ENCODE data around the gene HSF4.

HSF4 gene

DNA sequence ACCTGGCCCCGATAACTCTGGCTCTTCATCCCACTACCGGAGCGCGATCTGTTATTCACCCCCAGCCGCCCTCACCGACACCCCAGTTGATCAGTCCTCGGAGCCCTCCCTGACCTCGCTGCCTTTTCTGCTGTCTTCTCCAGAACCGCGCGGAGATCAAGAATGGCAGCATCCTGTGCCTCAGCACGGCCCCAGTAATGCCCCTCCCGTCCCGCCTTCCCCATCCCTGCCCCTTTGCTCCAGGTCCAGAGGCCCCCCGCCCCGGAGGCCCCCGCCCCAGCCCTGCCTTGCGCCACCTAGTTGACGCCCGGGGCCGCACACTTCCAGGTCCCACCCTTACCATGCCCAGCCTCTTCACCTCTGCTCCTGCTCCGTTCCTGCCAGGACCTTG, 35.3 kb downstream of the HSF4 start:
- Mint-ChIP-seq H3K27me3 (ENCODE audit: low read depth, poor library complexity) (peaks cover 16% of the 10 kb centered on the region), H3K9me3 (no peaks in the 10 kb centered on the region), H3K36me3 (ENCODE audit: low read depth) (peaks cover 28% of the 10 kb centered on the region), H3K4me3 (no peak overlapping the region), H3K27ac (no peak overlapping the region), H3K4me1 (peaks cover 8% of the 10 kb centered on the region)
- DNase-seq = no peak
- TF ChIP-seq, protein P1, sequence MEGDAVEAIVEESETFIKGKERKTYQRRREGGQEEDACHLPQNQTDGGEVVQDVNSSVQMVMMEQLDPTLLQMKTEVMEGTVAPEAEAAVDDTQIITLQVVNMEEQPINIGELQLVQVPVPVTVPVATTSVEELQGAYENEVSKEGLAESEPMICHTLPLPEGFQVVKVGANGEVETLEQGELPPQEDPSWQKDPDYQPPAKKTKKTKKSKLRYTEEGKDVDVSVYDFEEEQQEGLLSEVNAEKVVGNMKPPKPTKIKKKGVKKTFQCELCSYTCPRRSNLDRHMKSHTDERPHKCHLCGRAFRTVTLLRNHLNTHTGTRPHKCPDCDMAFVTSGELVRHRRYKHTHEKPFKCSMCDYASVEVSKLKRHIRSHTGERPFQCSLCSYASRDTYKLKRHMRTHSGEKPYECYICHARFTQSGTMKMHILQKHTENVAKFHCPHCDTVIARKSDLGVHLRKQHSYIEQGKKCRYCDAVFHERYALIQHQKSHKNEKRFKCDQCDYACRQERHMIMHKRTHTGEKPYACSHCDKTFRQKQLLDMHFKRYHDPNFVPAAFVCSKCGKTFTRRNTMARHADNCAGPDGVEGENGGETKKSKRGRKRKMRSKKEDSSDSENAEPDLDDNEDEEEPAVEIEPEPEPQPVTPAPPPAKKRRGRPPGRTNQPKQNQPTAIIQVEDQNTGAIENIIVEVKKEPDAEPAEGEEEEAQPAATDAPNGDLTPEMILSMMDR (IDR thresholded peaks at IDR 0.05) = no peak

DNA sequence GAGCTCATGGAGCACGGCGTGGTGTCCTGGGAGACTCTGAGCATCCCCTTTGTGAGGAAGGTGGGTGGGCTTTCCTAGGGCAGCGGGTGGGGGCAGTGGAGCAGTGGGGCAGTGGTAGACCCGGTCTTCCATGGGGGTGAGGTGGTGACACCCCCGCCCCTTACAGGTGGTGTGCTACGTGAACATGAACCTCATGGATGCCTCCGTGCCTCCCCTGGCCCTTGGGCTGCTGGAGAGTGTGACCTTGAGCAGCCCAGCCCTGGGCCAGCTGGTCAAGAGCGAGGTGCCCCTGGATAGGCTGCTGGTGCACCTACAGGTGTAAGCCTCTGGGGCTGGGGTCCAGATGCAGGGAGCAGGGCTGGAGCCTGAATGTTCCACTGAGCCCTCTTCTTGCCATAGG, 35.9 kb downstream of the HSF4 start:
- H3K36me3 Mint-ChIP-seq (ENCODE audit: low read depth) = peaks cover 22% of the 10 kb centered on the region
- no peaks in the 10 kb centered on the region for H3K9me3 Mint-ChIP-seq
- H3K4me3 Mint-ChIP-seq = no peak overlapping the region
- DNase-seq = no peak
- H3K27ac Mint-ChIP-seq = no peak overlapping the region
- H3K4me1 Mint-ChIP-seq = peaks cover 8% of the 10 kb centered on the region
- TF ChIP-seq, protein P1 (IDR thresholded peaks at IDR 0.05) = no peak
- peaks cover 17% of the 10 kb centered on the region for H3K27me3 Mint-ChIP-seq (ENCODE audit: low read depth, poor library complexity)

DNA sequence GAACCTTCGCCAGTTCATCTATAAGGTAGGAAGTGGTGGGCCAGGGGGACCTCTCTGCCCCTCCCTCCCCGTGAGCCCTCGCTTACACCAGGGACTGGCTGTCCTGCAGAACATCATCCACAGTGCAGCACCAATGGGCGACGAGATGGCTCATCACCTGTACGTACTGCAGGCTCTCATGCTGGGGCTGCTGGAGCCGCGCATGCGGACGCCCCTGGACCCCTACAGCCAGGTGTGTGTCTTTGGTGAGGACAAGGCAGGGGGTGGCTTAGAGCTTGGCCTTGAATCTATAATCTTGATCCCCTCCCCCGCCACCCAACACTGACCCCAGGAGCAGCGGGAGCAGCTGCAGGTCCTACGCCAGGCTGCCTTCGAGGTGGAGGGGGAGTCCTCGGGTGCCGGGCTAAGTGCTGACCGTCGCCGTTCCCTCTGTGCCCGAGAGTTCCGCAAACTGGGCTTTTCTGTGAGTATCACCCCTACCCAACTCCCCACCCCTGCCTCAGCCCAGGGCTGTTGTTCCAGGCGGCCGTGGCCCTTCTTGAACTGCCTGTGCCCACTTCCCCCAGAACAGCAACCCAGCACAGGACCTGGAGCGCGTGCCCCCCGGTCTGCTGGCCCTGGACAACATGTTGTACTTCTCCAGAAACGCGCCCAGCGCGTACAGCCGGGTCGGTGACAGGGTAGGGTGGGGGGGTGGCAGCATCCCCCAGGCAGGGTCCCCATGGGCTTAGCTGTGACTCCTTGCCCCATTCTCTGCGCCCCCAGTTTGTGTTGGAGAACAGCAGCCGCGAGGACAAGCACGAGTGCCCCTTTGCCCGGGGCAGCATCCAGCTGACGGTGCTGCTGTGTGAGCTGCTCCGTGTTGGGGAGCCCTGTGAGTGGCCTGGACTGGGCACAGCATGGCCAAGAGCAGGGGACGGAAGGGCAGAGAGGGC, 37.1 kb downstream of the HSF4 start:
- no peak overlapping the region for H3K4me3 Mint-ChIP-seq
- no peak for DNase-seq
- H3K9me3 Mint-ChIP-seq = no peaks in the 10 kb centered on the region
- H3K27ac Mint-ChIP-seq = no peak overlapping the region
- TF ChIP-seq, protein P1 (IDR thresholded peaks at IDR 0.05) = no peak
- peaks cover 20% of the 10 kb centered on the region for H3K27me3 Mint-ChIP-seq (ENCODE audit: low read depth, poor library complexity)
- H3K36me3 Mint-ChIP-seq (ENCODE audit: low read depth) = peaks cover 10% of the 10 kb centered on the region
- peaks cover 8% of the 10 kb centered on the region for H3K4me1 Mint-ChIP-seq

DNA sequence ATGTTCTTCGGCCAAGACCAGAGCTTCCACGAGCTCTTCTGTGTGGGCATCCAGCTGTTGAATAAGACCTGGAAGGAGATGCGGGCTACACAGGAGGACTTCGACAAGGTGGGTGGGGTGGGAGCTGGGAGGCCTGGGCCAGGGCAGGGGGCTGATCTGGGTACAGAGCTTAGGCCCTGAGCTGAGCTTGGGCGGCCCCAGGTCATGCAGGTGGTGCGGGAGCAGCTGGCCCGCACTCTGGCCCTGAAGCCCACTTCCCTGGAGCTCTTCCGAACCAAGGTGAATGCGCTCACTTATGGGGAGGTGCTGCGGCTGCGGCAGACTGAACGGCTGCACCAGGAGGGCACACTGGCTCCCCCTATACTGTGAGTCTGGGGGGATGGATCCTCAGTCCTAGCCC, 37.9 kb downstream of the HSF4 start:
- Mint-ChIP-seq H3K27ac (no peak overlapping the region), H3K27me3 (ENCODE audit: low read depth, poor library complexity) (peaks cover 19% of the 10 kb centered on the region), H3K4me3 (no peak overlapping the region), H3K9me3 (no peaks in the 10 kb centered on the region), H3K36me3 (ENCODE audit: low read depth) (peaks cover 6% of the 10 kb centered on the region), H3K4me1 (peaks cover 8% of the 10 kb centered on the region)
- TF ChIP-seq, protein P1 (IDR thresholded peaks at IDR 0.05) = no peak
- DNase-seq = no peak

DNA sequence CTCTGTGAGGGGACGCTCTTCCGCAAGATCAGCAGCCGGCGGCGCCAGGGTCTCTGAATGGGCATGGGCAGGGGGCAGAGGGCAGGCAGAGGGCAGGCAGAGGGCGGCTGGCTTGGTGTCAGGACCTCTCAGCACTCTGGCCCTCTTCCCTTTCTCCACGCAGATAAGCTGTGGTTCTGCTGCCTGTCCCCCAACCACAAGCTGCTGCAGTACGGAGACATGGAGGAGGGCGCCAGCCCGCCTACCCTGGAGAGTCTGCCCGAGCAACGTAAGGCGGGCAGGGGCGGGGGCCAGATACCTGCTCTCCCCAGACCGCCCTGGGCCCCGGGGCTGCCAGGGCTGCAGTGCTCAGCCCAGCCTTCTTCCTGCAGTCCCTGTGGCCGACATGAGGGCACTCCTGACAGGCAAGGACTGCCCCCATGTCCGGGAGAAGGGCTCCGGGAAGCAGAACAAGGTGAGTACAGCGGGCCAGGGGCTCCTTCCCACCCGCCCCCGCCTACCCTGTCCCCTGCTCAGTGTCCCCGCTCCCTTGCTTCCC, 38.5 kb downstream of the HSF4 start:
- H3K36me3 Mint-ChIP-seq (ENCODE audit: low read depth) = peaks cover 5% of the 10 kb centered on the region
- H3K27me3 Mint-ChIP-seq (ENCODE audit: low read depth, poor library complexity) = peaks cover 15% of the 10 kb centered on the region
- no peak overlapping the region for H3K4me3 Mint-ChIP-seq
- H3K27ac Mint-ChIP-seq = no peak overlapping the region
- DNase-seq = no peak
- peaks cover 8% of the 10 kb centered on the region for H3K4me1 Mint-ChIP-seq
- H3K9me3 Mint-ChIP-seq = no peaks in the 10 kb centered on the region
- TF ChIP-seq, protein P1 (IDR thresholded peaks at IDR 0.05) = no peak
